ENCODE results near the gene BACE2.

Gene BACE2

GRCh38 chr21:41167348-41168342, at the start of gene BACE2:
TSS of gene BACE2 (plus strand) at chr21:41168160. CDS start at chr21:41168264, 104 bp downstream.
- DNase-seq (ENCODE audit: low read depth in 2 of 2): peak in 1 of 2 experiments; percentile 42

DNA sequence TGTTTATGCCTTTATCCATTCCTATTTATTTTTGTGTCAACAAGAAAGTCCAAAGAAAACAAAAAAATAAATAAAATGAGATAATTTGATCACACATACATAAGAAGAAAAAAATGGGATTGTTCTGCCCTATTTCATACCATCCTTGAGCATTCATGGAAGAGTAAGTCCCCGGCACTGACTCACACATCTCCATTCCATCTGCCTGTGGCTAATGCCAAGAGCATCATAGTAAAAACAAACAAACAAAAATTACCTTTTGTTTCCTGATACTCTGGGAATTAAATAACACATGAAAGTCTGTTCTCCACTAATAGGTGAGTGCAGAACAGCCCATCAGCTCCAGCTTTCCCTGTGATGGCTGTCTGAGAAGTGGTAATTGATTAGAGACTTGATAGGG, 48.1 kb upstream of the BACE2 start:
- no peak for DNase-seq (ENCODE audit: low read depth in 2 of 2)

- no peak for DNase-seq (ENCODE audit: low read depth in 2 of 2)
Measured at GRCh38 chr21:41120997-41121396, 47.0 kb upstream of the BACE2 start.

- DNase-seq (ENCODE audit: low read depth in 2 of 2): no peak
Measured at GRCh38 chr21:41121785-41122415, 46.1 kb upstream of the BACE2 start.

DNA sequence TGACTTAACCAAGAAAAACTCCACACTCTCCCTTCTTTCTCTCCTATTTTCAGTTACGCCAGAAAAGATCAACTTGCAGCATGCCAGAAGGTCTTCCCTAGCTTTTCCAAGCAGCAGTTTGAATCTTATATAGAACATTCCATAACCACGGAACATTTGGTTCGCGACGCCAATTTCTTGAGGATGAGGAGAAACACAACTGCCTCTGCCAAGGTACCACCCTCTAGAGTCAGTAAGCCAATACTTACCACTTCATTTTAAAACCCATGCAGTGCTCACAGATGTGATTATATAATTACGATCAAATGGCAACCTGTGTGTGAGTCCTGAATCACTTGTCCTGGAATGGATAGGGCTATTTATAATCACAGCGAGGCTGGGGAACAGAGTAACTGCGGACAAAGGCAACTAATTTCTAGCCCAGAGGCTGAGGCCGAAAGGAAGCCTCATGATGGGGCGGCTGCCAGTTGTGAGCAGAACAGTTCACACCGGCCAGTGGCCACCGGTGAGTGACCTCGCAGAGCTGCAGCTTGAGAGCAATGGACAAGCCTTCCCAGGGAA, 43.2 kb upstream of the BACE2 start:
- DNase-seq (ENCODE audit: low read depth in 2 of 2): no peak

- no peak for DNase-seq (ENCODE audit: low read depth in 2 of 2)
Measured at GRCh38 chr21:41128981-41129380, 39.0 kb upstream of the BACE2 start.

DNA sequence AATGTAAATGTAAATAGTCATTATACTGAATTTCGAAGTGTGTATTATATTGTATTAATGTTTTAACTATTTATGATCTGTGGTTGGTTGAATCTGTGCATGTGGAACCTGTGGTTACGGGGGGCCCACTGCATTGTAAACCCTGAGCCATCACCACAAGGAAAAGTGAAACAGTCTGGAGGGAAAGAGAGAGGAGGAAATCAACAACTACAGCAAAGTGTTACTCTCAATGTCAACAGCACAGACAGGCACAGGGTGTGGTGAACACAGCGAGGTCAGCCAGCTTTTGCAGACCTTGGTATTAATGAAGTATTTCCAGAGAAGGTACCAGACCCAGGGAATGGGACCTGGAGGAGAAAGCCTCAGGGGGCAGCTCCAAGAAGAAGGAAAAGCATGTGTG, 37.1 kb upstream of the BACE2 start:
- DNase-seq (ENCODE audit: low read depth in 2 of 2): no peak

DNA sequence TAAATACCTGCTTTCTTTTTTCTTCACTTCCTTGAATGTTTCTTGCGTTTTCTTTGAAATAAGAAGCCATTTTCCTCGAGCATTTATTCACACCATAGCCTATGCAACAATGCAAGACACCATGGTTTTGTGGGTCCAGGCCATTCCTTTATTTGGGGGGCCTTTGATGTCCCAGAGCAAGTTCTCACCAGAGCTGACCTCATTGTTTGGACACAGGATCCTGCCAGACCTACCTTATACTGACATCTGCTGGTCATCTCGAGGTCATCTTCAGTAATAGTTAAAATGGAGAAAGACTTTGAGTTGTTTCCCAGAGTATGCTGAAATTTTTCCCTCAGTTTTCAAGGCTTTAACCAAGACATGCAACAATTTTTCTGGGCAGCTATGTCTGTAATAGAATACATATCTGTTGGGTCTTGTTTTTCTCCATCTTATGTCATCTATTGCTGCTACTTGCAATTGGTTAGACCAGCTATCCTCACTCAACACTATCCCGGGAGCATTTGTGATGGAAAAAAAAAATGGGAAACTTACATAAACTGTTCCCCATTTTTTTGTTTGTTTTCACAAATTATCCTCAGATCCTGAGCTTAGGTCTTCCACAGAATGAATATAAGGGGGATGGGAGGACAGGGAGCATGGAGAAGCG, 34.0 kb upstream of the BACE2 start:
- no peak for DNase-seq (ENCODE audit: low read depth in 2 of 2)

DNA sequence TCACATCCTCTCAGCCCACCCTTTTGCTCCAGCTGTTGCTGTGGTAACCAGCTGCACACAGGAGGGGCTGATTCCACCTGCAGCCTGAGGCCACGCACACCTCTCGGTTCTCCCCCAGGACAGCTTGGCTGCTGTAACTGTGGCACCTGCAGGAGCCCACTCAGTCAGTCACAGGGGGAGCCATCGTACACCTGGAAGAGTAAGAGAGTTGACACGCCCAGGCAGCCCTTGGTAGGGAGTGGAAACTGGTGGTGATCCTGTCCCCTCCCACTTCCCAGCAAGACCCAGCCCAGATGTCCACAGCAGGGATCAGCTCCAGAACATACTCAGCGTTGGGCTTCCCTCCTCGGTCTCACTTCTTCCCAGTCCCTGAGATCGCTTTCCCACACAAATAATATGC, 32.2 kb upstream of the BACE2 start:
- no peak for DNase-seq (ENCODE audit: low read depth in 2 of 2)

- DNase-seq (ENCODE audit: low read depth in 2 of 2): no peak
Measured at GRCh38 chr21:41136286-41136685, 31.7 kb upstream of the BACE2 start.

DNA sequence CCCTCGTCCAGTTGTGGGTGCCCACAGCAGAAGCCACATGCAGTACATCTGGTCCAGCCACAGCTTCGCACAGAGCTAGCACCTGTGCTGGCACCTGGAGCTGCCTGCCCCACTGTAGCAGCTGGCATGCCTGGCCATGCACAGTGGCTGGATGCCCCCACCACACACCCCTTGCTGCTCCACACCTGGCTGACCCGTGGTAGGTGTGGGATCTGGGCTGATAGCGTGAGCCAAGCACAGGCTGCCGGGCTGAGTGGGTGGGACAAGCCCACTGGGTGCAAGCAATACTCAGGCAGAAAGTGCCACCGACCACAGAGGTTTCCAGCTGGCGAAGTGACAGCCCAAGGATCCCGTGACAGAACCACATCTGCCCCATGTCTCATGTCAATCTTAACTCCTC, 30.6 kb upstream of the BACE2 start:
- no peak for DNase-seq (ENCODE audit: low read depth in 2 of 2)

GRCh38 chr21:41137889-41138288, 30.1 kb upstream of the BACE2 start:
- no peak for DNase-seq (ENCODE audit: low read depth in 2 of 2)

- no peak for DNase-seq (ENCODE audit: low read depth in 2 of 2)
Measured at GRCh38 chr21:41138711-41139110, 29.2 kb upstream of the BACE2 start.

GRCh38 chr21:41139275-41139674, 28.7 kb upstream of the BACE2 start:
- no peak for DNase-seq (ENCODE audit: low read depth in 2 of 2)

GRCh38 chr21:41139951-41140350, 28.0 kb upstream of the BACE2 start:
- no peak for DNase-seq (ENCODE audit: low read depth in 2 of 2)

GRCh38 chr21:41141031-41141457, 26.9 kb upstream of the BACE2 start:
- peak; percentile 56 to 57 for DNase-seq (ENCODE audit: low read depth in 2 of 2)

DNA sequence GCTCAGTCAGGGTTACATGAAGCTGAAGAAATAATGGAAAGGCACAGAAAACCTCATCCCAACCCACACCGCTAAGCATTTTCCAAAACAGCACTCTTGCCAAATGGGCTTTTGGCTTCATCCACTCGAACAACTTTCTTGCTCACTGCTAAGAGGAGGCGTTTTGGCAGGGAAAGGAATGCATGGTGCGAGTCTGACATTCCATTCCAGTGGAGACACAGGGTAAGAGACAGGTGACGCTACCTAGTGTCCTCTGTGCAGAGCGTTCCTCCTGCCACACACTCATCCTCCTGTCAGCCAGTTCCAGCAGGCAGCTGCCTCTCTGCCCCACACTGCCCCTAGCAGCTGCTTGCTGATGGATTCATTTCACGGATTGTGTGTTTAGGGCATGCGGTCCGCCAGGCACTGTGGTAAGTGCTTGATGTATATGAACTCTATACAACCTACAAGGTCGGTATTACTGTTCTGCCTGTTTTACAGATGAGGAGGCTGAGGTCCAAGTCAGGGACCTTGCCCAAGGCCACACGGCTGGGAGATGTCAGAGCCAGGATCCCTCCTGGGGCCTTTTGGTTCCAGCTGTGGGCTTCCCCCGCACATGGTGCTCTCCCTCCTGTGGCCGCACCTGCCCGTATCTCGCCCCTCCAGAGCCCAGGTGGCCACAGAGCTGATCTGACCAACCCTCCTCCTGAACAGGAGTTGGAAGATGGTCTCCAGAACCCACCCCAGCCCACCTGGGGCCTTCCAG, 25.7 kb upstream of the BACE2 start:
- peak; percentile 71 for DNase-seq (ENCODE audit: low read depth in 2 of 2)

GRCh38 chr21:41143596-41144325, 24.2 kb upstream of the BACE2 start:
- DNase-seq (ENCODE audit: low read depth in 2 of 2): no peak

DNA sequence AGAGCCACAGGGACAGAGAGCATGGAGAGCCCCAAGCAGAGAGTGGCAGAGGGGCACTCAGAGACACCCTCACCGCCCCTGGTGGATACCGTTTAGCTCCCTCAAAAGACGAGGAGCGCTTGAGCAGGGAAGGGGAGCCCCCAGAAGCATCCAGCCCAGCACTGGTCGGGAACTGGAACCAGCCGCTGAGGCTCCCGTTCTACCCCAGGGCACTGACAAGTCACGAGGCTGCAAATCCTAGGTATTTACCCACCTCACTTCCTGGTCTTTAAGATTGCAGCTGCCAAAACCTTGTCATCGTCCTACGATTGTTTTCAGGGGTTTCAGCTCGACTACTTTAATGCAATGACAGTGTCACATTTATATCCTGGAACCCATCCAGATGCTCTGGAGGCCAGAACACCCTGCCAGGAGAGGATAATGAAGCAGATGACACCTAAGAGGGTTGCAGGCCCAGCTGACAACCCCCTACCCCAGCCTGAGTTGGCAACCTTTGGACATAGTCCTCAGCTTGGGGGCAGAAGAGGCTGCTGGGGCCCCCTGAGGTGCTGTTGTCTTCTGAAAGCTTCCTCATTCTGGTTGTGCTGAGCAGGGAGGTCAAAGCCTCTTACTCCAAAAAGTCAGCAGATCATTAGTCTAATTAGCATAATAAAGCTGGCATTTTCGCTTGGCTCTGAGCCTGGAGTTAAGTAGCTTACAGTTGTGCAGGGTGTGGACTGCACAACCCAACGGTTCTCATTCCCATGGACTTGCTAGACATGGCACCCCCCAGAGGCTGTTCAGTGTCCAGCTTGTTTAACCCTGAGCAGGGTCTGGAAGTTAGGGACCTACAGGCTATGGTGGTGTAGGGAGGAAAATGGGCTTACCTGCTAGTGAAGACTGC, 20.6 kb upstream of the BACE2 start:
- no peak for DNase-seq (ENCODE audit: low read depth in 2 of 2)

DNA sequence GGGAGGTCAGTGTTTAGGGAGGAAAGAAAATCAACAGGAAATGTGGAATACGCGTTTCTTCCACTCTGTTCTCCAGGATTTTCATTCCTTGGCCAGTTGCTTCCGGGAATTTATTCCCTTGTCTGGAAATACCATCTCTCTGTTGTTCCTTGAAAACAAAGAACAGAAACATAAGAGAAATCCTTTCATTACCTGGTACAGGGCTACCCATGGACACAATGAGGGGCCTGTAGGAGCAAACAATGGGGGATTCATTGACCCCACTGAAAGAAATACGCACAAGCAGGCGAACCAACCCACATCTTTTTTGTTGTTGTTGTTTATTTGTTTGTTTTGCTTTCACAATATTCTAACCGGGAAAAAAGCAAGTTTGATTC, 20.0 kb upstream of the BACE2 start:
- DNase-seq (ENCODE audit: low read depth in 2 of 2): no peak
